ENCODE data around the gene ABLIM3.

Gene ABLIM3

GRCh38 chr5:149125386-149125891 lies 15.9 kb upstream of the ABLIM3 start:
- H3F3A ChIP-seq (ENCODE audit: insufficient read depth, low read length): no peaks in the 10 kb centered on the region
- no peak overlapping the region for H3K9ac ChIP-seq (ENCODE audit: low read length)
- H3K27ac ChIP-seq (ENCODE audit: low read length): no peak overlapping the region
- H3K4me2 ChIP-seq (ENCODE audit: low read depth, low read length): no peak overlapping the region
- H3K4me3 ChIP-seq (ENCODE audit: low read length): no peak overlapping the region
- no peak for DNase-seq
- no peaks in the 10 kb centered on the region for H3K9me3 ChIP-seq (replicated peaks; ENCODE audit: insufficient read depth, low read length)
- no peaks in the 10 kb centered on the region for H3K36me3 ChIP-seq (replicated peaks; ENCODE audit: insufficient read depth, low read length)
- no peak for TF ChIP-seq EZH2phosphoT487 (IDR thresholded peaks at IDR 0.05; ENCODE audit: low read length)
- no peak for TF ChIP-seq CTCF (IDR thresholded peaks at IDR 0.05; ENCODE audit: low read length)
- TF ChIP-seq EZH2 (optimal IDR thresholded peaks at IDR 0.05; ENCODE audit: low read depth, low read length): no peak
- no peaks in the 10 kb centered on the region for H3K27me3 ChIP-seq (replicated peaks; ENCODE audit: insufficient read depth, low read length)
- H3K9me2 ChIP-seq (replicated peaks; ENCODE audit: insufficient read depth, low read length): no peaks in the 10 kb centered on the region
- H3K4me1 ChIP-seq (ENCODE audit: low read length): no peaks in the 10 kb centered on the region
- no peaks in the 10 kb centered on the region for H4K20me1 ChIP-seq (ENCODE audit: insufficient read depth, low read length)
- no peak overlapping the region for H2AFZ ChIP-seq (ENCODE audit: low read length)
- H3K79me2 ChIP-seq (ENCODE audit: low read length): no peaks in the 10 kb centered on the region

- no peak overlapping the region for H2AFZ ChIP-seq (ENCODE audit: low read length)
- H3K4me2 ChIP-seq (ENCODE audit: low read depth, low read length): no peak overlapping the region
- no peaks in the 10 kb centered on the region for H3K36me3 ChIP-seq (replicated peaks; ENCODE audit: insufficient read depth, low read length)
- TF ChIP-seq EZH2phosphoT487 (IDR thresholded peaks at IDR 0.05; ENCODE audit: low read length) (no peak), EZH2 (optimal IDR thresholded peaks at IDR 0.05; ENCODE audit: low read depth, low read length) (no peak), CTCF (IDR thresholded peaks at IDR 0.05; ENCODE audit: low read length) (no peak)
- no peaks in the 10 kb centered on the region for H3K4me1 ChIP-seq (ENCODE audit: low read length)
- no peak overlapping the region for H3K27ac ChIP-seq (ENCODE audit: low read length)
- H3F3A ChIP-seq (ENCODE audit: insufficient read depth, low read length): no peaks in the 10 kb centered on the region
- H3K27me3 ChIP-seq (replicated peaks; ENCODE audit: insufficient read depth, low read length): no peaks in the 10 kb centered on the region
- H4K20me1 ChIP-seq (ENCODE audit: insufficient read depth, low read length): no peaks in the 10 kb centered on the region
- no peaks in the 10 kb centered on the region for H3K79me2 ChIP-seq (ENCODE audit: low read length)
- H3K9me2 ChIP-seq (replicated peaks; ENCODE audit: insufficient read depth, low read length): no peaks in the 10 kb centered on the region
- no peaks in the 10 kb centered on the region for H3K9me3 ChIP-seq (replicated peaks; ENCODE audit: insufficient read depth, low read length)
- no peak for DNase-seq
- no peak overlapping the region for H3K9ac ChIP-seq (ENCODE audit: low read length)
- no peak overlapping the region for H3K4me3 ChIP-seq (ENCODE audit: low read length)
Observed at GRCh38 chr5:149126906-149127305, 14.4 kb upstream of the ABLIM3 start.

GRCh38 chr5:149127394-149127955 lies 13.8 kb upstream of the ABLIM3 start:
- TF ChIP-seq EZH2 (optimal IDR thresholded peaks at IDR 0.05; ENCODE audit: low read depth, low read length) (no peak), CTCF (IDR thresholded peaks at IDR 0.05; ENCODE audit: low read length) (no peak), EZH2phosphoT487 (IDR thresholded peaks at IDR 0.05; ENCODE audit: low read length) (no peak)
- H2AFZ ChIP-seq (ENCODE audit: low read length): no peak overlapping the region
- H3K9me3 ChIP-seq (replicated peaks; ENCODE audit: insufficient read depth, low read length): no peaks in the 10 kb centered on the region
- no peaks in the 10 kb centered on the region for H3K79me2 ChIP-seq (ENCODE audit: low read length)
- no peaks in the 10 kb centered on the region for H3K4me1 ChIP-seq (ENCODE audit: low read length)
- no peaks in the 10 kb centered on the region for H3F3A ChIP-seq (ENCODE audit: insufficient read depth, low read length)
- no peaks in the 10 kb centered on the region for H3K27me3 ChIP-seq (replicated peaks; ENCODE audit: insufficient read depth, low read length)
- H3K4me3 ChIP-seq (ENCODE audit: low read length): no peak overlapping the region
- H3K4me2 ChIP-seq (ENCODE audit: low read depth, low read length): no peak overlapping the region
- H3K36me3 ChIP-seq (replicated peaks; ENCODE audit: insufficient read depth, low read length): no peaks in the 10 kb centered on the region
- no peaks in the 10 kb centered on the region for H3K9me2 ChIP-seq (replicated peaks; ENCODE audit: insufficient read depth, low read length)
- H4K20me1 ChIP-seq (ENCODE audit: insufficient read depth, low read length): no peaks in the 10 kb centered on the region
- no peak overlapping the region for H3K9ac ChIP-seq (ENCODE audit: low read length)
- no peak overlapping the region for H3K27ac ChIP-seq (ENCODE audit: low read length)
- no peak for DNase-seq

Measured in MM.1S (cell line).